Fibroblast of mammary gland (primary cell): ENCODE measurements around the gene LRRC75B.
A peak's percentile ranks its signal among the peaks of the same experiment; 100 is the strongest.

Experiments used
- DNase-seq: peaks from one replicate; pipeline ENCODE4 v3.0.0-alpha.2; 2010; ENCODE audit warnings: low read depth
- H3K4me3 ChIP-seq: 2 replicates; pipeline ENCODE4 v1.5.1; 2011; ENCODE audit warnings: low read depth, mild to moderate bottlenecking, low read length, moderate library complexity; ENCODE audit not compliant: control insufficient read depth
- TF ChIP-seq, protein P1 (sequence below): conservative IDR thresholded peaks from 2 replicates; pipeline ENCODE4 v1.5.1; 2011; ENCODE audit warnings: low read depth, low read length, inconsistent platforms; ENCODE audit not compliant: control insufficient read depth, insufficient read depth

LRRC75B gene

DNA sequence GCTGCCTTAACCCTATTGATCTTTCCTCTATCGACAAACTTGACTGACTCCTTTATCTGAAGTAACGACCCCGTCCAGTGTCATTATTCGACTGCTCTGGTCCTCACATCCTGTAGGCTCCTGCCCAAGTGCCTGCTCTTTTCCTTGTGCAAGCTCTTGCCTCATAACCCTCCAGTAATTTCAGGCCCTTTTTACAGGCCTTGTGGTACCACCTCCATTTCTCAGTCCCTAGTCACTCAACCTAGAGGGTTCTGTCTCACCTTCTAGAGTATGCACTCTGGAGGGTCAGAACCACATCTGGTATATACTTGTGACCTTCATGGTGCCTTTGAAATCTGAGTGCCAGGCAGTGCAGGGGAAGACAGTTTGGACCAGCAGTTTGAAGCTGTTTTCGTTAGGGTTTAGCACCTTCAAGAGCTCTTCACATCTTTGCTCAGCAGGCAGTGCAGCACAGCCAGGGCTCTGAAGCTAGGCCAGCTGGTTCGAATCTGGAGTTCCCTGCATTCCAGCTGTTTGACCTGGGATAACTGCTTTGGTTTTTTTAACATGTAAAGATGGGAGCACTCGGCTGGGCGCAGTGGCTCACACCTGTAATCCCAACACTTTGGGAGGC, 25.9 kb downstream of the LRRC75B start:
- peak; percentile 23 for DNase-seq
- TF ChIP-seq, protein P1, sequence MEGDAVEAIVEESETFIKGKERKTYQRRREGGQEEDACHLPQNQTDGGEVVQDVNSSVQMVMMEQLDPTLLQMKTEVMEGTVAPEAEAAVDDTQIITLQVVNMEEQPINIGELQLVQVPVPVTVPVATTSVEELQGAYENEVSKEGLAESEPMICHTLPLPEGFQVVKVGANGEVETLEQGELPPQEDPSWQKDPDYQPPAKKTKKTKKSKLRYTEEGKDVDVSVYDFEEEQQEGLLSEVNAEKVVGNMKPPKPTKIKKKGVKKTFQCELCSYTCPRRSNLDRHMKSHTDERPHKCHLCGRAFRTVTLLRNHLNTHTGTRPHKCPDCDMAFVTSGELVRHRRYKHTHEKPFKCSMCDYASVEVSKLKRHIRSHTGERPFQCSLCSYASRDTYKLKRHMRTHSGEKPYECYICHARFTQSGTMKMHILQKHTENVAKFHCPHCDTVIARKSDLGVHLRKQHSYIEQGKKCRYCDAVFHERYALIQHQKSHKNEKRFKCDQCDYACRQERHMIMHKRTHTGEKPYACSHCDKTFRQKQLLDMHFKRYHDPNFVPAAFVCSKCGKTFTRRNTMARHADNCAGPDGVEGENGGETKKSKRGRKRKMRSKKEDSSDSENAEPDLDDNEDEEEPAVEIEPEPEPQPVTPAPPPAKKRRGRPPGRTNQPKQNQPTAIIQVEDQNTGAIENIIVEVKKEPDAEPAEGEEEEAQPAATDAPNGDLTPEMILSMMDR, result no peak
- H3K4me3 ChIP-seq, result no peak overlapping the region

DNA sequence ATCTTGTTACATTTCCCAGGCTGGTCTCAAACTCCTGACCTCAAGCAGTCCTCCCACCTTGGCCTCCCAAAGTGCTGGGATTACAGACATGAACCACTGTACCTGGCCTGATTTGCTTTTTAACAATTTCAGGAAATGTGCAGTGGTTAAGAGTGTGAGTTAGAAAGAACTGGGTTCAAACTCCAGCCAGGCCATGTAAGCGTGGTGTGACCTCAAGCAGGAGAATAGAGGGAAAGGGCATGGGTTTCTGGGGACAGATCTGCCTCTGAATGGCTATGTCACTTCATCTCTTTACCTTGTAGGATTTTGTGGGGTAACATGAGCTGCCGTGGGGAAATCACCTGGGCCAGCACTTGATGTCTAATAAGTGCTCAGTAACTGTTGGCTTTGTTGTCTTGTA, 27.8 kb downstream of the LRRC75B start:
- no peak for DNase-seq
- no peak overlapping the region for H3K4me3 ChIP-seq
- TF ChIP-seq, protein P1, result no peak

DNA sequence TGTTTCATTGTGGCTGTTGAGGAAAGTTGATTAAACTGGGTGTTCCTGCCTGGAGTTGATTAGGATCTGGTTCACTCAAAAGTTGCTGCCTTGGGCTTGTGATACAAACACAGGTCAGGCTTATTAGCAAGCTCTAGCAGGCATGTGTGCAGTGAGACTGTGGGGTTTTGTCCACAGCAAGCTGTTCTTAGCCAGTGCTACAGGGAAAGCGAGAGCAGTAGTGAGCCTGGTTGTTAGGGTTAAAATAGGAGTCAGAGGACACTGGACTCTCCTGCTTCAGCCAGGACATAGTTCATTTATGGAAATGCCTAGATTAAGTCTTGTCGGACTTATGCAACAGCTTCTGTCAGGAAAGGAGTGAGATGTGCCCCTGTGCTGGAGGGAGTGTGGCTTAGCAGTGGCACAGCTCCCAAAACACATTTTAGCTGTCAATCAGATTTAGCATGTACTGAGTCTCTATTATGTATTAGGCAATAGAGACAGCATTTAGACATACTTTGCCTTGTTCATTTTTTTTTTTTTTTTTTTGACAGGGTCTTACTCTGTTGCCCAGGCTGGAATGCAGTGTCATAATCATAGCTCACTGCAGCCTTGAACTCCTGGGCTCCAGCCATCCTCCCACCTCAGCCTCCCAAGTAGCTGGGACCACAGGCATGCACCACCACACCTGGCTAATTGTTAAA, 28.4 kb downstream of the LRRC75B start:
- no peak for DNase-seq
- TF ChIP-seq, protein P1, result no peak
- H3K4me3 ChIP-seq, result no peak overlapping the region

DNA sequence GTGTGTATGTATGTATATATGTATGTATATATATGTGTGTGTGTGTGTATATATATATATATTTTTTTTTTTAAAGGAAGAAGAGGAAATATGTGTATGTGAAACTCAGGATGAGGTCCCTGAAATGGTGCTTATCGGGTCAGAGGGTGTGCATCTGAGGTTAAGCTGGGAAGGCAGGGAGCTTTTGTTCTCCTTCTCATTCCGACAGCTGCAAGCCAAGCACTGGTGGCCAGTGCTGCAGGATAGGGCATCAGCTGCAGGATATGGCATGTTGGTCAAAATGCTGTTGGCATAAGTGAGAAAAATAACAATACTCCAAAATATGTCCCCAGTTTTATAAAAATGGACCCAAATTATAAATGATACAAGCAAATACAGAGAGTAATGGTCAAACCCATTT, 29.6 kb downstream of the LRRC75B start:
- TF ChIP-seq, protein P1, result no peak
- no peak for DNase-seq
- H3K4me3 ChIP-seq, result no peak overlapping the region

DNA sequence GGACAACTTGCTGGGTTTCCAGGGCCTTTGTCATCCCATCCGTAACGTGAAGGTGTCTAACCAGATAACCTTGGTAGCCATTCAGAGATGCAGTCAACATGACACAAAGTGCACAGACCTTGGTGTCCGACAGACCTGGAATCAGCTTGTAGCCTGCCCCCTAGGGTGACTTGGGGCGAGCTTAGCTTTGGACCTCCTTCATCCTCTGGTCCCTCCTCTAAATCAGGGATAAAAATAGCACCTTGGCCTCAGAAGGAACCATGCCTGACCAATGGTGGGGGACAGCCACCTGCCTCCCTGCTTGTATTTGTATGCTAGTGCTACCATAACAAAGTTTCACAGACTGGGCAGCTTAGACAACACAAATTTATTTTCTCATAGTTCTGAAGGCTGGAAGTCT, 33.4 kb downstream of the LRRC75B start:
- TF ChIP-seq, protein P1, result no peak
- H3K4me3 ChIP-seq, result no peak overlapping the region
- DNase-seq, result no peak

DNA sequence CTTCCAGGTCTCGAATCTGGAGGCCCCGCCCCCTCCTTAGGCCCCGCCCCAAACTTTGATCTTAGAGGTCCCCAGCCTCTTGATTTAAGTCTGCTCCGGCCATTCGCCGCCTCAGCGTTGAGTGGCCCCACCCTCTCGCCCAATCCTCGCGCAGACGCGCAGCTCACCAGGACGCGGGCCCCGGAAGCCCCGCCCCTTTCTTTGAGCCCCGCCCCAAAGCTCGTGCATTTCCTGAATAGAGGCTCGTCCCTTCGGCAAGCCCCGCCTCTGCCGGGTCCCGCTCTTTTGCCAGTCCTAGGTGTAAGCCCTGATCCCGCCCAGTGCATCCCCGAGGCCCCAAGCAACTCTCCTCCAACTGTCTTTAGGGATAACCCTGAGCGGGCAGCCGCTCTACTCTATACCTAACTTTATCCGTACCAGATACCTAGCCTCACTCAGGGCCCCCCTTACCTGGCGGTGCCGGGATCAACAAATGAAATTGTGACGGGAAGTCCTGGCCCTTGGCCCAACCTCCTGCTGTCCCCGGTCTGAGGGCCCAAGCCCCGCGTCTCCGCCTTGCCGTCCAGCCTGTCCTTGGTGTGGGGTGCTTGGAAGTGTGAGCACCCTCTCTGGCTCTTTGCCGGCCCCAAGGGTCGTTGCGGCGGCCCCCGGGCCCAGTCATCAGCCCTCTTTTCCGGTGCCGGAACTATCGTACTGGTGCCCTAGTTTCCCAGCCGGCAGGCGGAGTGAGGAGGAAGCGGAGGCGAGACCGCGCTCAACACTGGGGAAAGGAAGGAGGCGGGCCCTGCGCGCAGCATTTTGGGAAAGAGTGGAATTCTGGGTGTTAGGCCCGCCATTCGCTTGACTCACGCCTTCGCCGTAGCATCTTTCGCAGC, 37.5 kb downstream of the LRRC75B start, which contains the start of gene SNRPD3:
Gene SNRPD3 (plus strand): TSS at position 835 of the 875 bp plus-strand sequence. CDS start 1,676 bp downstream, outside the sequence.
- H3K4me3 ChIP-seq, result peak within 1 kb of the TSS; percentile 93
- peak; percentile 97 for DNase-seq
- TF ChIP-seq, protein P1, result no peak
